HG02610 (cell line): ENCODE results near the gene TAF11L3.
A peak's percentile ranks its signal among the peaks of the same experiment; 100 is the strongest.
"Not testable (repeated sequence)": the region's sequence is repeated elsewhere in the genome, so short reads cannot be mapped to it uniquely, and the experiment has no call there.

Source experiments
- ATAC-seq: cut with Tn5 transposase; IDR thresholded peaks from one replicate; pipeline ENCODE4 v1.9.1; 2021; ENCODE audit warnings: mild to moderate bottlenecking, moderate library complexity; ENCODE audit not compliant: unreplicated experiment

TAF11L3 gene

GRCh38 chr5:17518067-17518466, at the start of gene TAF11L3:
Gene TAF11L3, plus strand, starts transcription at chr5:17518367.
- not testable (repeated sequence) for ATAC-seq

GRCh38 chr5:17470064-17470463, 48.1 kb upstream of the TAF11L3 start:
- no peak for ATAC-seq

- peak; percentile 87 for ATAC-seq
Observed at GRCh38 chr5:17475064-17475463, 43.1 kb upstream of the TAF11L3 start.

GRCh38 chr5:17477043-17477442, 41.1 kb upstream of the TAF11L3 start:
- no peak for ATAC-seq

- no peak for ATAC-seq
Observed at GRCh38 chr5:17477573-17478265, 40.4 kb upstream of the TAF11L3 start.

GRCh38 chr5:17481378-17481777, 36.8 kb upstream of the TAF11L3 start:
- no peak for ATAC-seq

GRCh38 chr5:17482790-17483189, 35.4 kb upstream of the TAF11L3 start:
- no peak for ATAC-seq

- ATAC-seq: not testable (repeated sequence)
Observed at GRCh38 chr5:17486464-17487173, 31.5 kb upstream of the TAF11L3 start.

GRCh38 chr5:17487174-17487512, 31.0 kb upstream of the TAF11L3 start:
- ATAC-seq: no peak

- not testable (repeated sequence) for ATAC-seq
Observed at GRCh38 chr5:17491257-17491656, 26.9 kb upstream of the TAF11L3 start.

GRCh38 chr5:17492770-17493169, 25.4 kb upstream of the TAF11L3 start:
- ATAC-seq: no peak

GRCh38 chr5:17497446-17497845, 20.7 kb upstream of the TAF11L3 start:
- no peak for ATAC-seq

- ATAC-seq: not testable (repeated sequence)
Observed at GRCh38 chr5:17497931-17498330, 20.2 kb upstream of the TAF11L3 start, which contains the start of gene TAF11L2. Gene TAF11L2, plus strand, starts transcription at chr5:17498231.

- no peak for ATAC-seq
Observed at GRCh38 chr5:17511775-17512325, 6.3 kb upstream of the TAF11L3 start.

GRCh38 chr5:17517526-17517925, 641 bp upstream of the TAF11L3 start:
- not testable (repeated sequence) for ATAC-seq

GRCh38 chr5:17519508-17519907, 1.3 kb downstream of the TAF11L3 start:
- ATAC-seq: not testable (repeated sequence)

GRCh38 chr5:17521501-17521900, 3.3 kb downstream of the TAF11L3 start, which contains the start of gene TAF11L4:
Gene TAF11L4, plus strand, starts transcription at chr5:17521801.
- not testable (repeated sequence) for ATAC-seq

- ATAC-seq: not testable (repeated sequence)
Observed at GRCh38 chr5:17524935-17525334, 6.8 kb downstream of the TAF11L3 start, which contains the start of gene TAF11L5. Gene TAF11L5, plus strand, starts transcription at chr5:17525235.

GRCh38 chr5:17526504-17526903, 8.3 kb downstream of the TAF11L3 start:
- ATAC-seq: not testable (repeated sequence)

GRCh38 chr5:17528369-17528768, 10.2 kb downstream of the TAF11L3 start, which contains the start of gene TAF11L6:
Gene TAF11L6, plus strand, starts transcription at chr5:17528669.
- ATAC-seq: not testable (repeated sequence)
